HepG2 (cell line): ENCODE measurements around the gene NDC80. TPM values are rescaled to one million over a fixed set of nuclear protein-coding genes. Genes with fewer than 3 reads are reported as not detected.

ENCODE experiments used
- AHR ChIP-seq: IDR thresholded peaks from 2 replicates; pipeline ENCODE4 v1.6.1; 2018; ENCODE audit warnings: missing genetic modification reagents, missing compliant biosample characterization
- BORCS8-MEF2B ChIP-seq: sonication (generic); formaldehyde crosslinking; IDR thresholded peaks from 2 replicates; pipeline ENCODE4 v1.8.0; 2022; ENCODE audit warnings: mild to moderate bottlenecking, missing genetic modification reagents
- CCAR2 ChIP-seq: fragments of 200-400 bp; formaldehyde crosslinking; optimal IDR thresholded peaks from 2 replicates; pipeline ENCODE3; 2018; ENCODE audit warnings: low read depth, mild to moderate bottlenecking, low read length, moderate library complexity
- DDIT3 ChIP-seq: sonication (generic); formaldehyde crosslinking; IDR thresholded peaks from 2 replicates; pipeline ENCODE4 v1.4.0; 2020; ENCODE audit warnings: mild to moderate bottlenecking, missing genetic modification reagents
- FOXO1 ChIP-seq: sonication (generic); formaldehyde crosslinking; IDR thresholded peaks from 2 replicates; pipeline ENCODE4 v1.4.0; 2020; ENCODE audit warnings: missing genetic modification reagents
- FOXP4 ChIP-seq: sonication (generic); formaldehyde crosslinking; IDR thresholded peaks from 2 replicates; pipeline ENCODE4 v1.4.0; 2020; ENCODE audit warnings: missing genetic modification reagents
- MIXL1 ChIP-seq: IDR thresholded peaks from 2 replicates; pipeline ENCODE4 v1.6.1; 2016
- NFATC3 ChIP-seq: sonication (generic); formaldehyde crosslinking; IDR thresholded peaks from 2 replicates; pipeline ENCODE4 v1.5.1; 2020; ENCODE audit warnings: mild to moderate bottlenecking, missing genetic modification reagents
- NFE2L2 ChIP-seq: fragments of 150-350 bp; IDR thresholded peaks from 2 replicates; pipeline ENCODE4 v1.6.1; 2014; ENCODE audit warnings: low read length
- PRDM15 ChIP-seq: sonication (generic); formaldehyde crosslinking; IDR thresholded peaks from 2 replicates; pipeline ENCODE4 v1.4.0; 2020; ENCODE audit warnings: missing genetic modification reagents
- PTBP1 ChIP-seq: fragments of 200-400 bp; formaldehyde crosslinking; IDR thresholded peaks from 2 replicates; pipeline ENCODE4 v1.6.1; 2018; ENCODE audit warnings: low read length, low read depth; ENCODE audit not compliant: poor library complexity, severe bottlenecking
- RAD21 ChIP-seq: fragments of 450-650 bp; formaldehyde crosslinking; IDR thresholded peaks from 2 replicates; pipeline ENCODE4 v1.5.0; 2020; ENCODE audit warnings: mild to moderate bottlenecking
- SOX5 ChIP-seq: IDR thresholded peaks from 2 replicates; pipeline ENCODE4 v1.6.1; 2016; ENCODE audit warnings: borderline replicate concordance
- U2AF1 ChIP-seq: fragments of 200-400 bp; formaldehyde crosslinking; optimal IDR thresholded peaks from 2 replicates; pipeline ENCODE3; 2017; ENCODE audit warnings: mild to moderate bottlenecking, low read depth, low read length
- ZBTB38 ChIP-seq: sonication (generic); formaldehyde crosslinking; IDR thresholded peaks from 2 replicates; pipeline ENCODE4 v1.5.1; 2020; ENCODE audit warnings: mild to moderate bottlenecking, missing genetic modification reagents
- ZNF292 ChIP-seq: sonication (generic); formaldehyde crosslinking; IDR thresholded peaks from 2 replicates; pipeline ENCODE4 v1.8.1; 2022; ENCODE audit warnings: mild to moderate bottlenecking, low read depth, missing genetic modification reagents, borderline replicate concordance
- ZNF354B ChIP-seq: sonication (generic); formaldehyde crosslinking; IDR thresholded peaks from 2 replicates; pipeline ENCODE4 v1.8.0; 2022; ENCODE audit warnings: mild to moderate bottlenecking, missing genetic modification reagents
- ZNF710 ChIP-seq: sonication (generic); formaldehyde crosslinking; IDR thresholded peaks from 2 replicates; pipeline ENCODE4 v1.5.0; 2020; ENCODE audit warnings: mild to moderate bottlenecking, missing genetic modification reagents, borderline replicate concordance
- ZNF770 ChIP-seq: sonication (generic); formaldehyde crosslinking; IDR thresholded peaks from 2 replicates; pipeline ENCODE4 v1.5.0; 2020; ENCODE audit warnings: mild to moderate bottlenecking, missing genetic modification reagents
- polyA plus RNA-seq, 8 experiments: library from polyadenylated mRNA; depleted of rRNA in 3 of 8; stranded (reverse) in 7 of 8; unstranded in 1 of 8; fragments of >200 nt; fragmentation: Illumina TruSeq in 4 of 8; extraction: Trizol in 4 of 8; gene quantifications; 2 replicates each; pipeline versions ENCODE4 v1.2.1 to v1.2.3, GENCODE V29; 2011 to 2016; ENCODE audit warnings: low read depth in 4 of 8, missing spikeins in 1 of 8, mixed read lengths in 1 of 8; ENCODE audit not compliant: insufficient read depth in 1 of 8
- total RNA-seq, 5 experiments: library from RNA; depleted of rRNA; stranded (reverse); fragments of >200 nt; fragmentation: Illumina TruSeq; extraction: Trizol; gene quantifications; 2 replicates each; pipeline ENCODE4 v1.2.3, GENCODE V29; 2016; ENCODE audit warnings: low read depth in 1 of 5

The NDC80 gene
- total and polyA plus RNA-seq, 2 of the 13 experiments (the other 11 are each of a cell fraction or from before 2014, with no cell fraction given), result 9.6 to 33.0 TPM

GRCh38 chr18:2571200-2572170 is at the start of gene NDC80, which contains the start of gene METTL4 (continued):
- TF ChIP-seq PTBP1 (no peak), ZBTB38 (CRISPR knock-in tag) (0 out of 2 replicates have a peak, but pooled peaks have one; percentile 48), NFE2L2 (no peak), RAD21 (CRISPR knock-in tag) (no peak), NFATC3 (0 out of 2 replicates have a peak, but pooled peaks have one; percentile 44), ZNF354B (CRISPR knock-in tag) (peak; percentile 99), FOXO1 (CRISPR knock-in tag) (no peak; the same call in 1 of the 2 replicates), CCAR2 (no peak), ZNF770 (no peak), BORCS8-MEF2B (CRISPR knock-in tag) (peak; percentile 99), MIXL1 (CRISPR knock-in tag) (no peak), PRDM15 (no peak), FOXP4 (CRISPR knock-in tag) (peak; percentile 34), ZNF292 (CRISPR knock-in tag) (no peak), SOX5 (no peak), U2AF1 (peak; percentile 82), AHR (CRISPR knock-in tag) (no peak; the same call in 1 of the 2 replicates), ZNF710 (CRISPR knock-in tag) (no peak), DDIT3 (CRISPR knock-in tag) (no peak)
